Activated T-cell treated with anti-CD3 and anti-CD28 coated beads, Interleukin-2, amount 50 U/mL, for 48 hours (primary cell): ENCODE results near the gene ARHGDIB.
A peak's percentile ranks its signal among the peaks of the same experiment; 100 is the strongest.

Experiments used
- DNase-seq, 2 experiments: peaks; one replicate each; pipeline ENCODE4 v3.0.0-alpha.2; 2020

The ARHGDIB gene

GRCh38 chr12:14954269-14954668, 7.1 kb downstream of the ARHGDIB start:
- DNase-seq, result peak; percentile 37

GRCh38 chr12:14953752-14954151, 7.6 kb downstream of the ARHGDIB start:
- DNase-seq, result no peak

DNA sequence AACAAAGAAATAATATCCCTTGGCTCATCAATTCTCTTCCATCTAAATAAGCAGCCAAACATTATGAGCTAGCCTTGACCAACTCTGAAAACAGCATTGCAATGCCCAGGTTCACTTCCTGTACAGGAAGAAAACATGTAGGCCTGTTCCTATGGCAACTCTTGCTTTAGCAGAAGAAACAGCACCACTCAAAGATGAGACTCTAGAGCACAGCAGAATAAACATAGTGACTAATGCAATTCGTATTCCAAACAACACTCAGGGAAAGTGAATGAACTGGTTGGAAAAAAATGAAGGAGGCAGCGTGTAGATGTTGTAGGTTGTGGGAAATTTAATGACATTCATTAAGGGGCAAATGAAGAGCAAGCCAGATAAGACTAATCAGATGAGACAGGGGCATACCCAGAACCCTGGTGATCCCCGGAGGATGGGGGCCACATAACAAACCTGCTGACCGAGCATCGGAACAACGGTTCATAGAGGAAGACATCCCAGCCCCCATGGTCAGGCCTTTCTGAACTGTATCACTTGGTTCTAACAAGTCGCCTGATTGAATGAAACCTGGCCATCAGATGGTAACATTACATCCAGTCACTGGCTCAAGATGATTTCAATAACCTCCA, 9.0 kb downstream of the ARHGDIB start:
- peak; percentile 47 to 48 for DNase-seq

GRCh38 chr12:14951851-14952250, 9.6 kb downstream of the ARHGDIB start:
- no peak for DNase-seq

DNA sequence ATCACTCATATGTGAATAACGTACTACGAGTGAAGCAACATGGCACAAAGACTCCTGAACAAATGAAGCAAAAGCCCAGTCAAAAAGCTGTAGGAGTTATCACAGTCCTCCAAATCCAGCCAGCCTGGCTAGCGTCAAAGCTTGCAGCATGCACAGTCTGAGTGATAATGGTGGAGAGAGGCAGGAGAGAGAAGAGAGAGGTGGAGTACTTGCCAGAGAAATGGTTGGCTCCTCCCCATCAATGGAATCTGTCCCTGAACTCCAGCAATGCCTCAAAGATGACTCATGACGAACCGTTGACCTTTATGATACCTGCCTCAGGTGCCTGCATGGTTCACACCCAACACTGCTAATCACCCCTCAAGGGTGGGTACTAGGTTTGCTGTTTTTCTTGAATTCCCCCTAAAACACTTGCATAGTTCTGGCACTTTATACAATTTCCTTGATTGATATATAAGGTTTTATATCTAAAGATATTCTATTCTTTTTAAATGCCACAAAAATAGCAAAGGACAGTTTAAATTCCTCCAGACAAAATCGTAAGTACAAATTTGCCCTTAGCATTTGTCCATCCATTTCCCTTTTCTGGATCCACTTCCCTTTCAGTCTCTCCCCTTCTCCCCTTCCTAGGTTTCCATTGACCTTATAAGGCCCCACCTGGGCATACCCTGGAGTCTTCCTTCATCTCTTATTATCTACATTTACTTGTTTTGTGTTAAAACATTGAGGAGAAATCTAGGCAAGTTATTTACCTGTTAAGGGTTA, 10.2 kb downstream of the ARHGDIB start:
- DNase-seq, result peak; percentile 33 to 34

GRCh38 chr12:14950421-14950820, 11.0 kb downstream of the ARHGDIB start:
- peak; percentile 51 to 59 for DNase-seq

DNA sequence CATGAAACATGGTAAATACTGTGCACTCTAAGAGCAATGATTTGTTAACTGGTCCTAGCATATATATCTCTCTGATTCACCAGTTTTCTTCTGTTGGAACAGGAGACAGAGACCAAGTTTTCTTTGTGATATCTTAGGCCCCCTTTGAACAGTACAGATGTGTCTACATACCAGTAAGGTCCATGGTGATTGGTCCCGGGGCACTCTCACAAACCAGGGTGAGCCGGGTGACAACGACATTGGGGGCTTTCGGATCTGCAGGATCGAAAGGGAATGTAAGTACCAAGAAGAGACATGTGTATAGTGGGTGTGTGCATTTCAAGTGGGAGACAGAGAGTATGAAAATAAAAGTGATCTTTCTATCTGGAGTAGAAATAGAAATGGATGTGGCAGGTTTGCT, 11.8 kb downstream of the ARHGDIB start:
- peak; percentile 46 to 51 for DNase-seq

DNA sequence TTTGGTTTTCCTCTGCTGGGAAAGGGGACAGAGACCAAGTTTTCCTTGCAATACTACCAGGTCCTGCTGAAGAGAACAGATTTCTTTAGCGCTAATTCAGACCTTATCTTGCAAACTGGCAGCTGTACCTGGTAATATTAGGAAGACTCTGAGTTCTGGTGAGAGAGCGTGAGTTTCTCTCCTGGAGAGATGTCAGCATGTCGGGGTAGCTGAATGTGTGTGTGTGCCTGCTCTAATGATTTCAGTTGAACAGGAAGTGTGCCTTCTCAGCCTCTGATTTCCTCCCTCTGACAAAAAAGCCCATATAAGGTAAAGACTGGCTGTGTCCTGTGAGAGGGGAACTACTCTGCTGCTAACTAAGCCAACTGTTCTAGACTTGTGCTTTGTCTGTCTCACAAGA, 12.7 kb downstream of the ARHGDIB start:
- DNase-seq, result peak; percentile 36 to 51

- no peak for DNase-seq
Measured at GRCh38 chr12:14946861-14947260, 14.5 kb downstream of the ARHGDIB start.

DNA sequence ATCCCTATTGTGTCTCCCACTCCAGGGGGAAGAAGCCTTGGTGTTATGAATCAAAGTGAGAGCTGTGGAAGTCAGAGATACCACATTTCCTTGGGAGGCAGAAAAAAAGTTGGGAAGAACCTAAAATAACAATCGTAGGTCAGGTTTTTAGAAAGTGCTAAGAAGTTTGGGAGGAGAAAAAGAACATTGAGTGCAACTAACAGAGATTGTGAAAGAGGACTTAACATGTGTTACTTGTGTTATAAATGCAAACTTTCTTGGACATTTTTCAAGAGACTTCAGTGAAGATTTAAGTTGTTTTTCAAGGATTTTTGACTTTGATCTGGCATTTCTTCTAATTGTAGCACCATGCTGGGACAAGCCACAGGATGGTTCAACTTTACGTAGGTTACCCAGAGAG, 15.2 kb downstream of the ARHGDIB start:
- DNase-seq, result no peak

- no peak for DNase-seq
Measured at GRCh38 chr12:14942196-14942931, 19.0 kb downstream of the ARHGDIB start.

DNA sequence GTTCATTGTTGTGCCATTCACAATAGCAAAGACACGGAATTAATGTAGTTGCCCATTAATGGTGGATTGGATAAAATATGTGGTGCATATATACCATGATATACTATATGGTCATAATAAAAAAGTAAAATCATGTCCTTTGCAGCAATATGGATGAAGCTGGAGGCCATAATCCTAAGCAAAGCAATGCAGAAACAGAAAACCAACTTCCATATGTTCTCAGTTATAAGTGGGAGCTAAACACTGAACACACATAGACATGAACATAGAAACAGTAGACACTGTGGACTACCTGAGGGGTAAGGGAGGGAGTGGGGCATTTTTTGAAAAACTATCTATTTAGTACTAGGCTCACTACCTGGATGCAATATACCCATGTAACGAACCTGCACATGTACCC, 20.0 kb downstream of the ARHGDIB start:
- no peak for DNase-seq

DNA sequence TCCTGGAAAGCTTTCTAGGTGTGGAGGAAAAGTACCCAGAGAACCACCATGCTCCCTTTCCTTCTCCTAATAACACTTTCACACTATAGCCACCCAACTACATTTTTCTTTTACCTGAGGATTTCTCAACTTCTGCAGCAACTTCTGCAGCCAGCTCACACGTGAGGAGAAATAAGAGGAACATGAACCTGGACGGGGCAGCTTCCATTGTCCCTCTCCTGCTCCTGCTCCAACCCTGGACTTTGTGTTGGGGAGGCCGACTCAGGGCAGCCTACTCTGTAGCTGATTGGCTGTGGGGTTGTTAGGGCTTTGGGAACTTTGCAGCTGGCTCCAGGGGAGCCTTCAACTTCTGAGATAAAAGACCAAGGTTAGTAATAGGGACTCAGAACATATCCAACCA, 23.1 kb downstream of the ARHGDIB start, which contains the start of gene ERP27:
TSS of gene ERP27 (minus strand) at position 237 of the 400 bp plus-strand sequence. CDS start at position 208, 29 bp downstream.
- DNase-seq, result no peak

GRCh38 chr12:14937689-14938088, 23.7 kb downstream of the ARHGDIB start:
- no peak for DNase-seq

DNA sequence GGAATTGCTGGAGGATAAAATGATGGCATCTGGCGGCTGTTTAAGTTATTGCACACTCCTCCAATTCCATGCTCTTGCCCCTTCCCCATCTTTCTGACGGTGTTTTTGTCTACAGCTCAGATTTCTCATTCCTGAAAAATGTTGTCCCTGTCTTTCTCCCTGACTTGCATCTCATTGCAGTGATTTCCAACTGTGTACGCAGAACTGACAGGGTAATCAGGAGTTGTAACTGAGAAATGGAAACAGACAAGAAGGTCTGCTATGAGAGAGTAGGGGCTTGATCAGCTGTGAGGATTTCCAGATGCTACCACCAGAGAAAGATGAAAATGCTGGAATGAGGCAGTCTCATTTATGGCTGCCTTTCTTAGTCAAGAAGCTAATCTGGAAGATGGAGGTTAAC, 24.4 kb downstream of the ARHGDIB start:
- DNase-seq, result no peak

GRCh38 chr12:14936224-14936861, 25.1 kb downstream of the ARHGDIB start:
- no peak for DNase-seq

- DNase-seq, result no peak
Measured at GRCh38 chr12:14935031-14935430, 26.4 kb downstream of the ARHGDIB start.

GRCh38 chr12:14934511-14934910, 26.9 kb downstream of the ARHGDIB start:
- DNase-seq, result no peak

DNA sequence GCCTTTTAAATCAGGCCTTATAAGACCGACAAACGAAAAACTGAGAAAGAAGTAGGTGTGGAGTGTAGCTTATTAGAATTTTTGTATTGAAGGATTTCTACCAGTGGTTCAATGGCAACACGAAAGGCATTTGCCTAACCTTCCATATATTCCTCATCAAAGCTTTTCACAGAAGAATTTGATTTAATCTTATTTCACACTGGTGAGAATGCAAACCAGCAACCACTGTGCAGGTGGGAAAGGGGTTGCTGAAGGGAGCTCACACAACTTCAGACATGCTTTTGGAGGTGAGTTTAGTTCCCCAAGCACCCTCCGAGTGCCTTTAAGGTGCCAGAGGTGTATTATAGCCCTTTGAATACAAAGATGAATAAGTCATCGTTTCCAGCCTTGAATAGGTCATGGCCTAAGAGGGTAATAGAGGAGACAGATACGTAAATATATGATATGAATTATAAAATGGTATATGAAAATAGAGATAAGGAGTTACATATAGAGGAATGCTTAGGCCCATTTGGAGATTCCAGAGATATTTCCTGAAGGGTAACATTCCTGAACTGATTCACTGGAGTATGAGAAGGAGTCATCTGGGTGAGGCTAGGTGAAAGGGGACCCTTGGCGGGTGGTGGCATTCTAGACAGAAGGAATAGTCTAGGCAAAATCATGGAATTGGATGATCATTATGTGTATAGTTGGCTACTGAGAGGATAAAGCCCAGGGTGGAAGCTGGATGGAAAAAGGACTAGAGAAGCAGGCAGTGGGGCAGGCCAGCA, 29.4 kb downstream of the ARHGDIB start:
- DNase-seq, result no peak

DNA sequence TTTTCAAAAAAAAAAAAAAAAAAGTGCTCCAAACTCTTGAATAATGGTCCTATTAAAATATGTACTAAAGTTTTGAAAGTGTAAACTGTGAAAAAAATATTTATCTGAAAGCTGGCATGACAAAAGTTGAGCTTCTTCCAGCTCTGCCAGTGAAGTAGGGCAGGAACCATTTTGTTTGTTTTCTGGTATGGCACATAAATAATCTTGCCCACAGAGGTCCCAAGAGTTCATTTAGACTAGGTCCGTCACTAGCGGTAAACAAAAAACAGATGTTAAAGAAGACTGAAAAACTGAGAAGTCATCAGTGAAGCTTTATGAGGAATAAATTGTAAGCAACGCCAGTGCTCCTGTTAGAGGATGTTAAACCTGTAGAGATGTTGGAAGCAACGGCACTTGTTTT, 30.0 kb downstream of the ARHGDIB start:
- DNase-seq, result no peak

DNA sequence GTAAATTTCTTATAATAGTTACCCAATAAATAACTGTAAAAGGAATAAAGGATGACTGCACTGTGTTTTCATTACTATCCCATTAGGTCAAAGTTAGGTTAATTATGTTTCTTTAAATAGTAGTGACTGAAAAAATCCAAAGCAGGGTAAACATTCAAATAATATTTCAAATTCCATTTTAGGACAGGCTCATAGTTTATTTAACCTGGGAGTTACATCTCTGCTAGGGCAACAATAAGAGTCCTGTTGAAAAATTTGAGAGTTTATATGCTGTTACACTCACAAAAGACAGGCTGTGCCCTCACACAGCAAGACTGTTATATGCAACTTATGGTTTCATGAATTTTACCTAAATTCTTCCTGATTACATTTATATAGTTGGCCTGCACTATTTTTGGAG, 31.1 kb downstream of the ARHGDIB start:
- no peak for DNase-seq

- DNase-seq, result no peak
Measured at GRCh38 chr12:14928931-14929330, 32.5 kb downstream of the ARHGDIB start.

DNA sequence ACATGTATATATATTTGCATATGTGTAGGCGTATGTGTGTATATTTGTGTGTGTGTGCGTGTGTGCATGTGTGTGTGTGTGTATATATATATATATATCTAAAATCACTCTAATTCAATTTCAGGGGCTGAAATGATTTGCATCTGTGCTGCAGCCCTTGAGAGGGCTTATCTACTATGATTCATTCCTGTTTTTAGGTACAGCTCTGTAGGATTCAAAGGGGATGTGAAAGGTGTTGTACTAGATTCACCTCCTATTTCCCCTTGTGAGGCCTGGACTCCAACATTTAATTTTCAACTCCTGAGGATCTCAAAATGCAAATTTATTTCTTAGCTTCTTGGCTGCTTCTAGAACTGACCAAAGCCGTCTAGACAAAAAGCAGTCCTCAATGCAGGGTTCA, 34.1 kb downstream of the ARHGDIB start:
- DNase-seq, result no peak
